Measurements from ENCODE around the gene PTAR1. TPM values are rescaled to one million over a fixed set of nuclear protein-coding genes. Genes with fewer than 3 reads are reported as not detected.
"Not testable (repeated sequence)": the region's sequence is repeated elsewhere in the genome, so short reads cannot be mapped to it uniquely, and the experiment has no call there.

The PTAR1 gene
- polyA plus RNA-seq, 2 of the 4 experiments (the other 2 are of a cell fraction): 16.6 to 32.4 TPM

GRCh38 chr9:69768101-69768500, 8.3 kb upstream of the PTAR1 start:
- no peak for ATAC-seq
- CTCF ChIA-PET: no interaction called here

GRCh38 chr9:69763862-69764261, 4.1 kb upstream of the PTAR1 start:
- H3K4me3 ChIP-seq; ATAC-seq; FAIRE-seq; CTCF ChIA-PET; H3K9me3 ChIP-seq; DNase-seq (ENCODE audit: low read depth in 1 of 2, low spot score in 1 of 2); POLR2A ChIA-PET; TF ChIP-seq FOSL2 (IDR thresholded peaks at IDR 0.05): not testable (repeated sequence)
- Histone ChIP-seq H3K4me1 (peaks cover 12% of the 10 kb centered on the region), H3K27ac (peak overlapping the region; percentile 61 to 84), H3K4me2 (peak overlapping the region; percentile 46)
- TF ChIP-seq HMGXB4 (CRISPR knock-in tag; IDR thresholded peaks at IDR 0.05; ENCODE audit: borderline replicate concordance) (peak; percentile 98), FOXS1 (CRISPR knock-in tag; IDR thresholded peaks at IDR 0.05) (peak; percentile 99), HOXB13 (CRISPR knock-in tag; IDR thresholded peaks at IDR 0.05; ENCODE audit: low read depth) (peak; percentile 99), EHF (CRISPR knock-in tag; IDR thresholded peaks at IDR 0.05) (peak; percentile 100), ZSCAN20 (CRISPR knock-in tag; IDR thresholded peaks at IDR 0.05) (peak; percentile 99), HOXA7 (CRISPR knock-in tag; IDR thresholded peaks at IDR 0.05) (peak; percentile 96), FOSL2 (CRISPR knock-in tag; IDR thresholded peaks at IDR 0.05) (peak; percentile 53), HEYL (CRISPR knock-in tag; IDR thresholded peaks at IDR 0.05) (peak; percentile 98), NPAS2 (CRISPR knock-in tag; IDR thresholded peaks at IDR 0.05; ENCODE audit: borderline replicate concordance) (peak; percentile 73; the same call in 1 of the 2 replicates), ZNF302 (CRISPR knock-in tag; IDR thresholded peaks at IDR 0.05) (peak; percentile 99), FOSB (CRISPR knock-in tag; IDR thresholded peaks at IDR 0.05) (peak; percentile 95), TP53 (CRISPR knock-in tag; IDR thresholded peaks at IDR 0.05) (peak; percentile 92), RARB (CRISPR knock-in tag; IDR thresholded peaks at IDR 0.05) (0 out of 2 replicates have a peak, but pooled peaks have one; percentile 62), MAX (IDR thresholded peaks at IDR 0.05) (0 out of 2 replicates have a peak, but pooled peaks have one; percentile 19), HOXB5 (CRISPR knock-in tag; IDR thresholded peaks at IDR 0.05) (peak; percentile 99), ATOH8 (CRISPR knock-in tag; IDR thresholded peaks at IDR 0.05; ENCODE audit: low read depth) (peak; percentile 96)
- WGBS (ENCODE audit: missing lambda C conversion rate): 27% methylated on average over 5 of the region's 5 CpGs

More at GRCh38 chr9:69768101-69768500, 8.3 kb upstream of the PTAR1 start:
- TF ChIP-seq HDAC2 (IDR thresholded peaks at IDR 0.05) (no peak), ATOH8 (CRISPR knock-in tag; IDR thresholded peaks at IDR 0.05; ENCODE audit: low read depth) (no peak), ZC3H11A (IDR thresholded peaks at IDR 0.05) (no peak), POLR2AphosphoS2 (conservative IDR thresholded peaks at IDR 0.05; ENCODE audit: low read length) (no peak), JUN (IDR thresholded peaks at IDR 0.05) (no peak), TFCP2L1 (CRISPR knock-in tag; IDR thresholded peaks at IDR 0.05) (no peak), HEYL (CRISPR knock-in tag; IDR thresholded peaks at IDR 0.05) (no peak), MAX (IDR thresholded peaks at IDR 0.05) (no peak), EP300 (IDR thresholded peaks at IDR 0.05) (no peak), CHD2 (IDR thresholded peaks at IDR 0.05; ENCODE audit: low read length, partially characterized antibody) (no peak), ELK1 (IDR thresholded peaks at IDR 0.05; ENCODE audit: low read depth, low read length) (no peak), HOXB13 (CRISPR knock-in tag; IDR thresholded peaks at IDR 0.05; ENCODE audit: low read depth) (no peak)
- Histone ChIP-seq H3K9me3 (no peaks in the 10 kb centered on the region), H3K4me3 (no peak overlapping the region), H3K4me1 (peaks cover 13% of the 10 kb centered on the region), H3K27ac (no peak overlapping the region), H3K4me2 (no peak overlapping the region)
- 89% methylated on average over 1 of the region's 1 CpG for WGBS (ENCODE audit: missing lambda C conversion rate)
- DNase-seq (ENCODE audit: low read depth in 1 of 2, low spot score in 1 of 2) (no peak), FAIRE-seq (no peak)
- POLR2A ChIA-PET: no interaction called here

Measured in A549 (cell line).